ENCODE data around the gene GH2. TPM values are rescaled to one million over a fixed set of nuclear protein-coding genes. Genes with fewer than 3 reads are reported as not detected.
A peak's percentile ranks its signal among the peaks of the same experiment; 100 is the strongest.

Gene GH2
- total RNA-seq, 1 experiment from 2014 or later: not detected

- CTCF ChIA-PET: no interaction called here
- Histone ChIP-seq H3F3A (ENCODE audit: low read length, unreplicated experiment) (no peaks in the 10 kb centered on the region), H2AFZ (ENCODE audit: low read length) (no peak overlapping the region), H3K79me2 (ENCODE audit: low read length) (no peaks in the 10 kb centered on the region), H3K27me3 (ENCODE audit: low read length) (peaks cover 14% of the 10 kb centered on the region; the same call in 1 of the 2 replicates), H4K20me1 (ENCODE audit: low read length) (no peaks in the 10 kb centered on the region), H3K4me3 (ENCODE audit: low read length) (no peak overlapping the region), H3K4me2 (ENCODE audit: low read length) (no peak overlapping the region), H3K9me2 (replicated peaks; ENCODE audit: low read length) (no peaks in the 10 kb centered on the region), H3K36me3 (ENCODE audit: low read depth, low read length) (no peaks in the 10 kb centered on the region), H3K9ac (ENCODE audit: low read length) (no peak overlapping the region), H3K4me1 (ENCODE audit: insufficient read depth, low read length) (no peaks in the 10 kb centered on the region), H3K9me3 (ENCODE audit: low read length) (no peaks in the 10 kb centered on the region), H3K27ac (ENCODE audit: low read length) (no peak overlapping the region)
- BruUV-seq (replicated peaks): no TSS peak
- ATAC-seq (no peak), DNase-seq (no peak)
- POLR2A ChIA-PET (ENCODE audit: unreplicated experiment): no interaction called here
- no peak for TF ChIP-seq EZH2phosphoT487 (IDR thresholded peaks at IDR 0.05; ENCODE audit: borderline replicate concordance, low read length)
- no peak for TF ChIP-seq EZH2 (IDR thresholded peaks at IDR 0.05; ENCODE audit: low read length, unreplicated experiment)
- TF ChIP-seq CTCF (conservative IDR thresholded peaks at IDR 0.05; ENCODE audit: low read depth, low read length): no peak
- intact Hi-C loops (cut with micrococcal nuclease): loop anchor here (10.0 kb wide), 1 partner anchor 370 kb away; no protein-coding TSS in a partner anchor
These were observed 32.7 kb upstream of the GH2 start for GRCh38 chr17:63914471-63914870.

- peak; percentile 60 for ATAC-seq
- Histone ChIP-seq H3K36me3 (ENCODE audit: low read depth, low read length) (no peaks in the 10 kb centered on the region), H3K9me3 (ENCODE audit: low read length) (no peaks in the 10 kb centered on the region), H3K4me3 (ENCODE audit: low read length) (no peak overlapping the region), H3K9me2 (replicated peaks; ENCODE audit: low read length) (no peaks in the 10 kb centered on the region), H2AFZ (ENCODE audit: low read length) (no peak overlapping the region), H3K27ac (ENCODE audit: low read length) (no peak overlapping the region), H3F3A (ENCODE audit: low read length, unreplicated experiment) (no peaks in the 10 kb centered on the region), H4K20me1 (ENCODE audit: low read length) (no peaks in the 10 kb centered on the region), H3K79me2 (ENCODE audit: low read length) (no peaks in the 10 kb centered on the region), H3K4me1 (ENCODE audit: insufficient read depth, low read length) (no peaks in the 10 kb centered on the region), H3K27me3 (ENCODE audit: low read length) (peaks cover 16% of the 10 kb centered on the region), H3K9ac (ENCODE audit: low read length) (no peak overlapping the region), H3K4me2 (ENCODE audit: low read length) (no peak overlapping the region)
- BruUV-seq (replicated peaks): no TSS peak
- CTCF ChIA-PET: interaction anchor here (0.6 to 1.4 kb wide), 3 partner anchors 68 to 222 kb away, joined by 3 to 8 read pairs (median 4); no protein-coding TSS in a partner anchor
- intact Hi-C loops (cut with micrococcal nuclease): loop anchor here (10.0 kb wide), 1 partner anchor 373 kb away; no protein-coding TSS in a partner anchor
- peak; percentile 71 for DNase-seq
- no peak for TF ChIP-seq EZH2 (IDR thresholded peaks at IDR 0.05; ENCODE audit: low read length, unreplicated experiment)
- peak; percentile 60 for TF ChIP-seq CTCF (conservative IDR thresholded peaks at IDR 0.05; ENCODE audit: low read depth, low read length)
- no peak for TF ChIP-seq EZH2phosphoT487 (IDR thresholded peaks at IDR 0.05; ENCODE audit: borderline replicate concordance, low read length)
- POLR2A ChIA-PET (ENCODE audit: unreplicated experiment): interaction anchor here (0.6 kb wide), 1 partner anchor 338 kb away, joined by 3 read pairs; no protein-coding TSS in a partner anchor
These were observed 29.9 kb upstream of the GH2 start for GRCh38 chr17:63911657-63912100.

GRCh38 chr17:63911041-63911635 lies 29.4 kb upstream of the GH2 start, which contains the start of gene CSHL1:
CSHL1 (minus strand) TSS chr17:63911258; CDS start chr17:63911196, 62 bp downstream.
- Histone ChIP-seq H2AFZ (ENCODE audit: low read length) (no peak within 1 kb of the TSS), H3K27ac (ENCODE audit: low read length) (no peak within 1 kb of the TSS), H3K79me2 (ENCODE audit: low read length) (no peaks in the 10 kb centered on the region), H3K27me3 (ENCODE audit: low read length) (peaks cover 16% of the 10 kb centered on the region), H3K4me3 (ENCODE audit: low read length) (no peak within 1 kb of the TSS), H3K4me1 (ENCODE audit: insufficient read depth, low read length) (no peaks in the 10 kb centered on the region), H4K20me1 (ENCODE audit: low read length) (no peaks in the 10 kb centered on the region), H3K9ac (ENCODE audit: low read length) (no peak within 1 kb of the TSS), H3K9me2 (replicated peaks; ENCODE audit: low read length) (no peaks in the 10 kb centered on the region), H3K36me3 (ENCODE audit: low read depth, low read length) (no peaks in the 10 kb centered on the region), H3K9me3 (ENCODE audit: low read length) (no peaks in the 10 kb centered on the region), H3K4me2 (ENCODE audit: low read length) (no peak within 1 kb of the TSS), H3F3A (ENCODE audit: low read length, unreplicated experiment) (no peaks in the 10 kb centered on the region)
- ChIA-PET POLR2A (ENCODE audit: unreplicated experiment) (no interaction called here), CTCF (interaction anchor here (0.6 to 1.4 kb wide), 3 partner anchors 69 to 223 kb away, joined by 3 to 8 read pairs (median 4); no protein-coding TSS in a partner anchor)
- intact Hi-C loops (cut with micrococcal nuclease): loop anchor here (10.0 kb wide), 1 partner anchor 374 kb away; no protein-coding TSS in a partner anchor
- no TSS peak for BruUV-seq (replicated peaks)
- no peak for TF ChIP-seq EZH2 (IDR thresholded peaks at IDR 0.05; ENCODE audit: low read length, unreplicated experiment)
- TF ChIP-seq EZH2phosphoT487 (IDR thresholded peaks at IDR 0.05; ENCODE audit: borderline replicate concordance, low read length): no peak
- no peak for TF ChIP-seq CTCF (conservative IDR thresholded peaks at IDR 0.05; ENCODE audit: low read depth, low read length)
- no peak for DNase-seq
- no peak for ATAC-seq
